Astrocyte (in vitro differentiated cells and primary cell): ENCODE results near the gene PTPRT.

Experiments used
- CTCF ChIP-seq: IDR thresholded peaks from 2 replicates; pipeline ENCODE4 v1.5.1; 2011; ENCODE audit warnings: low read depth, mild to moderate bottlenecking, inconsistent platforms, low read length, moderate library complexity; ENCODE audit not compliant: insufficient read depth
- EZH2 ChIP-seq: IDR thresholded peaks from 2 replicates; pipeline ENCODE4 v1.6.1; 2012; ENCODE audit warnings: mild to moderate bottlenecking, low read length, inconsistent platforms; ENCODE audit not compliant: insufficient read depth

GRCh38 chr20:42894483-42894882 lies 295.2 kb downstream of the PTPRT start:
- TF ChIP-seq CTCF (no peak), EZH2 (no peak)
